AG10803 (cell line): Measurements from ENCODE around the gene LDLRAD4.

Source experiments
- DNase-seq: peaks from one replicate; pipeline ENCODE4 v3.0.0; 2010; ENCODE audit warnings: low read depth
- H3K4me3 ChIP-seq: 2 replicates; pipeline ENCODE4 v1.5.1; 2011; ENCODE audit warnings: mild to moderate bottlenecking, low read length, control low read depth
- CTCF ChIP-seq: conservative IDR thresholded peaks from 2 replicates; pipeline ENCODE4 v1.5.1; 2011; ENCODE audit warnings: mild to moderate bottlenecking, low read length, control low read depth, inconsistent platforms

The LDLRAD4 gene

GRCh38 chr18:13218368-13218991, at the start of gene LDLRAD4:
Gene LDLRAD4 (plus strand): TSS chr18:13218760.
- DNase-seq = no peak
- no peak for TF ChIP-seq CTCF

GRCh38 chr18:13173578-13174145, 44.9 kb upstream of the LDLRAD4 start:
- DNase-seq = no peak
- TF ChIP-seq CTCF = no peak
- no peak overlapping the region for H3K4me3 ChIP-seq

More at GRCh38 chr18:13218368-13218991, at the start of gene LDLRAD4:
- H3K4me3 ChIP-seq = peak within 1 kb of the TSS; percentile 49

GRCh38 chr18:13175266-13175665, 43.3 kb upstream of the LDLRAD4 start:
- TF ChIP-seq CTCF = no peak

GRCh38 chr18:13175754-13176210, 42.8 kb upstream of the LDLRAD4 start:
- H3K4me3 ChIP-seq = no peak overlapping the region
- no peak for TF ChIP-seq CTCF
- DNase-seq = no peak

More at GRCh38 chr18:13175266-13175665, 43.3 kb upstream of the LDLRAD4 start:
- no peak overlapping the region for H3K4me3 ChIP-seq
- DNase-seq = no peak

- DNase-seq = no peak
- H3K4me3 ChIP-seq = no peak overlapping the region
Measured at GRCh38 chr18:13176847-13177246, 41.7 kb upstream of the LDLRAD4 start.

GRCh38 chr18:13178197-13178596, 40.4 kb upstream of the LDLRAD4 start:
- DNase-seq = no peak
- no peak overlapping the region for H3K4me3 ChIP-seq
- TF ChIP-seq CTCF = no peak

More at GRCh38 chr18:13176847-13177246, 41.7 kb upstream of the LDLRAD4 start:
- no peak for TF ChIP-seq CTCF

- H3K4me3 ChIP-seq = no peak overlapping the region
- DNase-seq = no peak
- TF ChIP-seq CTCF = no peak
Measured at GRCh38 chr18:13178976-13179375, 39.6 kb upstream of the LDLRAD4 start.
